Astrocyte (in vitro differentiated cells and primary cell): ENCODE results near the gene HSD3B2. TPM values are rescaled to one million over a fixed set of nuclear protein-coding genes. Genes with fewer than 3 reads are reported as not detected.

ENCODE experiments used
- DNase-seq: peaks from one replicate; pipeline ENCODE4 v3.0.0-alpha.2; 2010; ENCODE audit warnings: low read depth
- FAIRE-seq: peaks from 2 replicates; lab custom pipeline; 2011; peaks lifted over from hg19 to GRCh38; lab: Jason Lieb, UNC
- H2AFZ ChIP-seq: 2 replicates; pipeline ENCODE4 v1.6.0; 2012; ENCODE audit warnings: low read depth, low read length, inconsistent platforms
- H3K27ac ChIP-seq: 2 replicates; pipeline ENCODE4 v1.5.1; 2011; ENCODE audit warnings: low read depth, low read length, inconsistent platforms
- H3K27me3 ChIP-seq: 2 replicates; pipeline ENCODE4 v1.6.0; 2011; ENCODE audit warnings: low read length, inconsistent platforms; ENCODE audit not compliant: insufficient read depth
- H3K36me3 ChIP-seq: 2 replicates; pipeline ENCODE4 v1.5.1; 2011; ENCODE audit warnings: low read length, inconsistent platforms; ENCODE audit not compliant: insufficient read depth
- H3K4me1 ChIP-seq: 2 replicates; pipeline ENCODE4 v1.5.1; 2011; ENCODE audit warnings: low read length, inconsistent platforms; ENCODE audit not compliant: insufficient read depth
- H3K4me2 ChIP-seq: 2 replicates; pipeline ENCODE4 v1.6.0; 2012; ENCODE audit warnings: low read length, inconsistent platforms
- H3K4me3 ChIP-seq: 2 replicates; pipeline ENCODE4 v1.5.1; 2011; ENCODE audit warnings: low read depth, mild to moderate bottlenecking, low read length, inconsistent platforms; ENCODE audit not compliant: insufficient read depth
- H3K79me2 ChIP-seq: 2 replicates; pipeline ENCODE4 v1.6.0; 2012; ENCODE audit warnings: mild to moderate bottlenecking, low read length, inconsistent platforms; ENCODE audit not compliant: insufficient read depth
- H3K9ac ChIP-seq: 2 replicates; pipeline ENCODE4 v1.6.0; 2012; ENCODE audit warnings: mild to moderate bottlenecking, low read length, inconsistent platforms
- H3K9me3 ChIP-seq: 2 replicates; pipeline ENCODE4 v1.5.1; 2012; ENCODE audit warnings: low read depth, mild to moderate bottlenecking, low read length, inconsistent platforms; ENCODE audit not compliant: insufficient read depth
- H4K20me1 ChIP-seq: 2 replicates; pipeline ENCODE4 v1.6.0; 2012; ENCODE audit warnings: low read length, inconsistent platforms; ENCODE audit not compliant: insufficient read depth
- H3K27ac Mint-ChIP-seq: one replicate; pipeline ENCODE4 v1.8.0; 2021; ENCODE audit warnings: mild to moderate bottlenecking, mixed read lengths; ENCODE audit not compliant: unreplicated experiment
- H3K27me3 Mint-ChIP-seq: one replicate; pipeline ENCODE4 v1.8.0; 2021; ENCODE audit warnings: low read depth, mixed read lengths; ENCODE audit not compliant: unreplicated experiment
- H3K36me3 Mint-ChIP-seq: one replicate; pipeline ENCODE4 v1.8.0; 2021; ENCODE audit warnings: low read depth, mixed read lengths; ENCODE audit not compliant: unreplicated experiment
- H3K4me1 Mint-ChIP-seq: one replicate; pipeline ENCODE4 v1.8.0; 2021; ENCODE audit warnings: low read depth, mixed read lengths; ENCODE audit not compliant: unreplicated experiment
- H3K4me3 Mint-ChIP-seq: one replicate; pipeline ENCODE4 v1.8.0; 2021; ENCODE audit warnings: mild to moderate bottlenecking, moderate library complexity, mixed read lengths; ENCODE audit not compliant: unreplicated experiment
- H3K9me3 Mint-ChIP-seq: one replicate; pipeline ENCODE4 v1.8.0; 2021; ENCODE audit warnings: mild to moderate bottlenecking, mixed read lengths; ENCODE audit not compliant: unreplicated experiment
- EZH2 ChIP-seq: IDR thresholded peaks from 2 replicates; pipeline ENCODE4 v1.6.1; 2012; ENCODE audit warnings: mild to moderate bottlenecking, low read length, inconsistent platforms; ENCODE audit not compliant: insufficient read depth
- total RNA-seq: library from RNA; stranded (reverse); gene quantifications from 2 replicates; pipeline ENCODE4 v1.2.1, GENCODE V29; 2021
- TF ChIP-seq, protein P1 (sequence below): IDR thresholded peaks from 2 replicates; pipeline ENCODE4 v1.5.1; 2011; ENCODE audit warnings: low read depth, mild to moderate bottlenecking, inconsistent platforms, low read length, moderate library complexity; ENCODE audit not compliant: insufficient read depth

HSD3B2 gene
- total RNA-seq, 1 donor from 2014 or later: not detected

DNA sequence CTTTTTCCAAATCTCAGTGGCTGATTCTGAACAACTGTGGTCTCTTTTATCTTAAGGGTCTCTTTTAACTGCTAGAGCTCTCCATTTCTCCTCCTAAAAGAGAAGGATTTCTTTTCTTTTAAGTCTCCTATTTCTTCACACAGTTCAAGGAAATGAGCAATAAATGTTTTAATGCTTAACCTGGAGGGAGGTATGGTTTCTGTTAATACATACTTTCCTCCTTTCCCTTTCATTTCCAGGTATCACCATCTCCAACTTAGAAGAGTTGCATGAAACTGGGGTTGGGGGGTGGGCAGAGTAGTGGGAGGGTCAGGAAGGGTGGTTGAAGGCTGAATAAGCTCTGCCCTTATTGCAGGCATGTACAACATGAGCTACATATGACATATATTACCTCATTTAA lies 31.4 kb downstream of the HSD3B2 start:
- H3K79me2 ChIP-seq: no peaks in the 10 kb centered on the region
- H3K27me3 ChIP-seq: no peaks in the 10 kb centered on the region
- no peak overlapping the region for H3K4me3 Mint-ChIP-seq
- H3K9ac ChIP-seq: no peak overlapping the region
- DNase-seq (no peak), FAIRE-seq (no peak)
- H3K9me3 ChIP-seq: no peaks in the 10 kb centered on the region
- peaks cover 7% of the 10 kb centered on the region for H3K4me1 Mint-ChIP-seq
- no peaks in the 10 kb centered on the region for H4K20me1 ChIP-seq
- no peaks in the 10 kb centered on the region for H3K36me3 Mint-ChIP-seq
- H3K27me3 Mint-ChIP-seq: peaks cover 32% of the 10 kb centered on the region
- H3K4me1 ChIP-seq: no peaks in the 10 kb centered on the region
- H2AFZ ChIP-seq: no peak overlapping the region
- no peak overlapping the region for H3K27ac ChIP-seq
- H3K36me3 ChIP-seq: no peaks in the 10 kb centered on the region
- no peaks in the 10 kb centered on the region for H3K9me3 Mint-ChIP-seq
- no peak overlapping the region for H3K27ac Mint-ChIP-seq
- no peak overlapping the region for H3K4me3 ChIP-seq
- no peak for TF ChIP-seq EZH2
- TF ChIP-seq, protein P1, sequence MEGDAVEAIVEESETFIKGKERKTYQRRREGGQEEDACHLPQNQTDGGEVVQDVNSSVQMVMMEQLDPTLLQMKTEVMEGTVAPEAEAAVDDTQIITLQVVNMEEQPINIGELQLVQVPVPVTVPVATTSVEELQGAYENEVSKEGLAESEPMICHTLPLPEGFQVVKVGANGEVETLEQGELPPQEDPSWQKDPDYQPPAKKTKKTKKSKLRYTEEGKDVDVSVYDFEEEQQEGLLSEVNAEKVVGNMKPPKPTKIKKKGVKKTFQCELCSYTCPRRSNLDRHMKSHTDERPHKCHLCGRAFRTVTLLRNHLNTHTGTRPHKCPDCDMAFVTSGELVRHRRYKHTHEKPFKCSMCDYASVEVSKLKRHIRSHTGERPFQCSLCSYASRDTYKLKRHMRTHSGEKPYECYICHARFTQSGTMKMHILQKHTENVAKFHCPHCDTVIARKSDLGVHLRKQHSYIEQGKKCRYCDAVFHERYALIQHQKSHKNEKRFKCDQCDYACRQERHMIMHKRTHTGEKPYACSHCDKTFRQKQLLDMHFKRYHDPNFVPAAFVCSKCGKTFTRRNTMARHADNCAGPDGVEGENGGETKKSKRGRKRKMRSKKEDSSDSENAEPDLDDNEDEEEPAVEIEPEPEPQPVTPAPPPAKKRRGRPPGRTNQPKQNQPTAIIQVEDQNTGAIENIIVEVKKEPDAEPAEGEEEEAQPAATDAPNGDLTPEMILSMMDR: no peak
- H3K4me2 ChIP-seq: no peak overlapping the region

DNA sequence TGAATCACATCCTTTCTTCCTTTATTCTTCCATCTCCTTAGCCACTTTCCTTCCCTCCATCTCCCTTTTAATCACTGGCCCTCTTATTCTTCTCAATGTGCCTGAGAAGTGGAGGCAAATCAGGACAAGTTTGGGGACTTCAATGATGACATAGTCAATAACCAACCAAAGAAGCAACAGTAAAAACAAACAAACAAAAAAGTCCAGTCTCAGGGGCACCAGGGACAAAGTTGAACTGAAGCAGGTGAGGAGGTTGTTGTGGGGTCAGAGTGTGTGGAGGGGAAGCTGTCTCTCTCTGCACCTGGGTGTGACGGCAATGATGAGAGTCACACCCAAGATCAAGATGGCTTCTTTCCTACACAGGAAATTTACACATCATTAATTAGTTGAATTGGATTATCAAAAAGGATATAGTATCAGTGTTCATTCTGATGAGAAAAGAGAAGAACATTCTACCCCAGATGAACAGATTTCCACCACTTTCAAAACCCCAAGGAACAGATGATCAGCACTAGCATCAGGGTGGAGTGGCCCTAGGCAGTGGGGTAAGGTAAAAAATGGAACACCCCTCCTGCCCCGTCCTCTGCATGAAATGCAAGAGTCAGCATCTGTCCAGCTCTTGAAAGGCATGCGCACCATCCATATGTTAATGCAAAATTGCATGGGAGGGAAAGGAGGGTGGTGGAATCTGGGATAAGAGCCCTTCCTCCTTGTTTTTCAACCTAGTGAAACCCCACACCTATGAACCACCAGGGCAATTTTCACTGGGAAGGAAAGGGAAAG lies 32.6 kb downstream of the HSD3B2 start:
- H3K27ac ChIP-seq: no peak overlapping the region
- H3K27me3 Mint-ChIP-seq: peaks cover 26% of the 10 kb centered on the region
- H3K79me2 ChIP-seq: no peaks in the 10 kb centered on the region
- no peak for DNase-seq
- no peak overlapping the region for H2AFZ ChIP-seq
- no peaks in the 10 kb centered on the region for H3K36me3 ChIP-seq
- H3K4me3 Mint-ChIP-seq: no peak overlapping the region
- no peaks in the 10 kb centered on the region for H4K20me1 ChIP-seq
- no peak overlapping the region for H3K4me3 ChIP-seq
- no peak for FAIRE-seq
- no peak overlapping the region for H3K9ac ChIP-seq
- H3K27ac Mint-ChIP-seq: no peak overlapping the region
- no peaks in the 10 kb centered on the region for H3K36me3 Mint-ChIP-seq
- peaks cover 14% of the 10 kb centered on the region for H3K4me1 Mint-ChIP-seq
- TF ChIP-seq, protein P1: no peak
- TF ChIP-seq EZH2: no peak
- no peak overlapping the region for H3K4me2 ChIP-seq
- H3K9me3 ChIP-seq: no peaks in the 10 kb centered on the region
- H3K27me3 ChIP-seq: no peaks in the 10 kb centered on the region
- H3K4me1 ChIP-seq: no peaks in the 10 kb centered on the region
- H3K9me3 Mint-ChIP-seq: no peaks in the 10 kb centered on the region

DNA sequence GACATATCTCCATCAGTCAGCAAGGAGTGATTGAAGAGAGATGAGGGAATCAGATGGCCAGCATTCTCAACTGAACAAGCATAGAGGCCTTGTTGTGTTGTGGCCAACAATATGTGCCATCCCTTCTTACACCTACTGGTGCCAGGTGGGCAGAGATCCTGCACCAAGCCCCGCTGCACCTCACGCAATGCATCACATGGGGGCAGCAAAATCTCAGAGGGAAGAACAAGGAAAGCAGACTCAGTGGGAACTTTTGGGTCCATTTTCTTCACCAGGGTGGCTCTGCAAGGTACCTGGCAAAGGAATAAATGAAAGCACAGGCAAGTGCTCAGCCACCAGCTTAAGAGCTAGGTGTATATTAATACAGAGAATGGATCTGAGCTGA lies 33.2 kb downstream of the HSD3B2 start:
- Mint-ChIP-seq H3K27ac (no peak overlapping the region), H3K4me1 (peaks cover 20% of the 10 kb centered on the region), H3K9me3 (no peaks in the 10 kb centered on the region), H3K27me3 (peaks cover 21% of the 10 kb centered on the region), H3K36me3 (no peaks in the 10 kb centered on the region), H3K4me3 (no peak overlapping the region)
- Histone ChIP-seq H3K4me2 (no peak overlapping the region), H3K4me3 (no peak overlapping the region), H3K36me3 (no peaks in the 10 kb centered on the region), H3K9ac (no peak overlapping the region), H3K27me3 (no peaks in the 10 kb centered on the region), H3K79me2 (no peaks in the 10 kb centered on the region), H3K9me3 (no peaks in the 10 kb centered on the region), H3K27ac (no peak overlapping the region), H3K4me1 (no peaks in the 10 kb centered on the region), H4K20me1 (no peaks in the 10 kb centered on the region), H2AFZ (no peak overlapping the region)
- no peak for TF ChIP-seq EZH2
- TF ChIP-seq, protein P1: no peak
- no peak for DNase-seq
- FAIRE-seq: no peak
